OCI-LY7 (cell line): ENCODE data around the gene UQCC3. TPM values are rescaled to one million over a fixed set of nuclear protein-coding genes. Genes with fewer than 3 reads are reported as not detected.
"Not testable (repeated sequence)": the region's sequence is repeated elsewhere in the genome, so short reads cannot be mapped to it uniquely, and the experiment has no call there.

Experiments used
- BruUV-seq: library from RNA; stranded (reverse); fragments of 400-500 nt; replicated peaks from 2 replicates; lab custom pipeline; 2021; lab: Mats Ljungman, UMichigan
- CTCF ChIA-PET: fragments of 300-600 bp; sonication (Branson Sonifier 250); formaldehyde crosslinking; loops from one replicate; lab custom pipeline; 2022; ENCODE audit warnings: antibody characterized with exemption; ENCODE audit not compliant: unreplicated experiment; lab: Charles Lee
- POLR2A ChIA-PET: fragments of 300-600 bp; sonication (Branson Sonifier 250); formaldehyde crosslinking; loops from one replicate; lab custom pipeline; 2022; ENCODE audit warnings: antibody characterized with exemption; lab: Charles Lee
- DNase-seq: peaks from one replicate; pipeline ENCODE4 v3.0.0-alpha.2; 2015; ENCODE audit warnings: low spot score
- H2AFZ ChIP-seq: fragments of 200-600 bp; sonication (generic), shearing (Covaris generic); 2 replicates; pipeline ENCODE4 v1.6.1; 2014; ENCODE audit warnings: mild to moderate bottlenecking, antibody characterized with exemption, low read length, moderate library complexity
- H3K27ac ChIP-seq: fragments of 200-600 bp; sonication (generic); 2 replicates; pipeline ENCODE4 v1.5.1; 2014; ENCODE audit warnings: mixed run types, low read depth, mild to moderate bottlenecking, moderate library complexity, low read length, inconsistent platforms; ENCODE audit not compliant: poor library complexity, severe bottlenecking
- H3K36me3 ChIP-seq: fragments of 200-600 bp; sonication (generic); 2 replicates; pipeline ENCODE4 v1.6.1; 2014; ENCODE audit warnings: mild to moderate bottlenecking, antibody characterized with exemption, low read length, moderate library complexity, mixed read lengths; ENCODE audit not compliant: insufficient read depth
- H3K4me1 ChIP-seq: fragments of 200-600 bp; sonication (generic); 2 replicates; pipeline ENCODE4 v1.5.1; 2014; ENCODE audit warnings: mild to moderate bottlenecking, low read length; ENCODE audit not compliant: insufficient read depth, poor library complexity, severe bottlenecking
- H3K4me2 ChIP-seq: fragments of 200-600 bp; sonication (generic); 2 replicates; pipeline ENCODE4 v1.6.1; 2014; ENCODE audit warnings: mild to moderate bottlenecking, low read length
- H3K4me3 ChIP-seq: fragments of 200-600 bp; sonication (generic); 2 replicates; pipeline ENCODE4 v1.5.1; 2014; ENCODE audit warnings: mild to moderate bottlenecking, low read depth, low read length; ENCODE audit not compliant: poor library complexity, severe bottlenecking
- H3K79me2 ChIP-seq: fragments of 200-600 bp; sonication (generic); 2 replicates; pipeline ENCODE4 v1.6.1; 2016; ENCODE audit warnings: low read depth, mild to moderate bottlenecking, low read length, moderate library complexity, mixed read lengths; ENCODE audit not compliant: insufficient read depth
- H3K9me2 ChIP-seq: fragments of 200-600 bp; sonication (generic); 2 replicates; pipeline ENCODE4 v1.6.1; 2016; ENCODE audit warnings: mild to moderate bottlenecking, low read length, mixed read lengths; ENCODE audit not compliant: insufficient read depth
- H3K9me3 ChIP-seq: fragments of 200-600 bp; sonication (generic); 2 replicates; pipeline ENCODE4 v1.6.1; 2014; ENCODE audit warnings: mild to moderate bottlenecking, mixed run types, low read length, mixed read lengths
- H4K20me1 ChIP-seq: fragments of 200-600 bp; sonication (generic); 2 replicates; pipeline ENCODE4 v1.6.1; 2014; ENCODE audit warnings: mild to moderate bottlenecking, antibody characterized with exemption, low read length, moderate library complexity, mixed read lengths; ENCODE audit not compliant: insufficient read depth
- EZH2phosphoT487 ChIP-seq: fragments of 200-600 bp; sonication (generic); IDR thresholded peaks from 2 replicates; pipeline ENCODE4 v1.6.1; 2018; ENCODE audit warnings: low read depth, borderline replicate concordance, mild to moderate bottlenecking, mixed run types, antibody characterized with exemption, low read length, moderate library complexity, mixed read lengths
- intact Hi-C: fragments of 100-400 bp; cut with micrococcal nuclease; formaldehyde crosslinking; loops from one replicate; pipeline ENCODE4 v1.10.0; 2022; ENCODE audit not compliant: unreplicated experiment
- total RNA-seq, 2 experiments: library from RNA; depleted of rRNA in 1 of 2; stranded (reverse); fragments of >200 nt in 1 of 2; shearing (Covaris generic) in 1 of 2; gene quantifications; 2 replicates each; pipeline ENCODE4 v1.2.3, GENCODE V29; 2014 to 2022
- TF ChIP-seq, protein P1 (sequence below): fragments of 200-600 bp; sonication (generic); conservative IDR thresholded peaks from 2 replicates; pipeline ENCODE4 v1.5.1; 2014; ENCODE audit warnings: mild to moderate bottlenecking, antibody characterized with exemption, low read length, moderate library complexity, mixed read lengths

Gene UQCC3
- total RNA-seq, 2 experiments from 2014 or later = 15.5 to 40.0 TPM

DNA sequence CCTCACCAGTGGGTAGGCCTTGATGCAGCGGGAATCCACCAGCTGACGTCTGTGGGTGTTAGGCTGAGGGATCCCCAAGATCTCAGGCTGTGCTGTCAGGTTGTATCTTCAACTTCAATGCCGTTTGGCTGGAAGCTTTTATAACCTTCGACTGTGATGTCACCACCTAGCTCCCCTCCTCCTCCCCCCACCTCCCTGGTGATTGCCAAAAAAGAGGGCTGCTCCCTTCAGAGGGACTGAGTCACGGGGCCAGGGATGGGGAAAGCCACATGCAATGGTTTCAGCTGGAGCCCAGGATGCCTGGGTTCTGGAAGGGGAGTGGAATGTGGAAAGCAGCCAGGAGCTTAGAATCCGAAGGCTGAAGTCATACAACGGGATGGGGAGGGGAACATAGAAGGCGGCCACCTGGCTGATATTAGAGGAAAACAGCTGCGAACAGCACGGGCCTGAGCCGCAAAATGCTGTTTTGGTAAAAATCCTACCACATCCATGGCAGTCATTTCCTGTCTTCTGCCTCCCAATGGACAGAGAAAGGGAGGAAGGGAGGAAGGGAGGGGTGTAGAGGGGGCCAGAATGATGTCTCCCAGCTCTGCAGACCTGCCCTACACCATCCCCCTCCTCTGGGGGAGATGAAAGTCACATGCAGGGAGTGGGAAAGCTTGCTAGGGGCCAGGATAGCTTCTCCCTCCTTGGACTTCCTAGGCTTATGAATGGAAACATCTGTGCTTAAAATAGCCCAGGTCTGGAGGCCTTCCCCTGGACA is 18.1 kb downstream of the UQCC3 start, which contains the start of gene LRRN4CL:
TSS of gene LRRN4CL (minus strand) at position 110 of the 763 bp plus-strand sequence. CDS start 1,022 bp downstream, outside the sequence.
- Histone ChIP-seq H3K4me2 (no peak within 1 kb of the TSS), H3K36me3 (peaks cover 51% of the 10 kb centered on the region), H3K9me2 (no peaks in the 10 kb centered on the region), H3K4me3 (no peak within 1 kb of the TSS), H3K9me3 (no peaks in the 10 kb centered on the region), H2AFZ (no peak within 1 kb of the TSS), H3K4me1 (no peaks in the 10 kb centered on the region), H3K79me2 (no peaks in the 10 kb centered on the region), H3K27ac (no peak within 1 kb of the TSS), H4K20me1 (no peaks in the 10 kb centered on the region)
- POLR2A ChIA-PET = interaction anchor here (0.6 to 1.9 kb wide), 3 partner anchors 13 to 49 kb away, joined by 3 to 6 read pairs (median 4); partner anchors contain the start of gene HNRNPUL2
- BruUV-seq = no TSS peak
- CTCF ChIA-PET = interaction anchor here (1.2 to 1.5 kb wide), 2 partner anchors 9 to 15 kb away, joined by 3 to 4 read pairs; no protein-coding TSS in a partner anchor
- TF ChIP-seq EZH2phosphoT487 = no peak
- TF ChIP-seq, protein P1, sequence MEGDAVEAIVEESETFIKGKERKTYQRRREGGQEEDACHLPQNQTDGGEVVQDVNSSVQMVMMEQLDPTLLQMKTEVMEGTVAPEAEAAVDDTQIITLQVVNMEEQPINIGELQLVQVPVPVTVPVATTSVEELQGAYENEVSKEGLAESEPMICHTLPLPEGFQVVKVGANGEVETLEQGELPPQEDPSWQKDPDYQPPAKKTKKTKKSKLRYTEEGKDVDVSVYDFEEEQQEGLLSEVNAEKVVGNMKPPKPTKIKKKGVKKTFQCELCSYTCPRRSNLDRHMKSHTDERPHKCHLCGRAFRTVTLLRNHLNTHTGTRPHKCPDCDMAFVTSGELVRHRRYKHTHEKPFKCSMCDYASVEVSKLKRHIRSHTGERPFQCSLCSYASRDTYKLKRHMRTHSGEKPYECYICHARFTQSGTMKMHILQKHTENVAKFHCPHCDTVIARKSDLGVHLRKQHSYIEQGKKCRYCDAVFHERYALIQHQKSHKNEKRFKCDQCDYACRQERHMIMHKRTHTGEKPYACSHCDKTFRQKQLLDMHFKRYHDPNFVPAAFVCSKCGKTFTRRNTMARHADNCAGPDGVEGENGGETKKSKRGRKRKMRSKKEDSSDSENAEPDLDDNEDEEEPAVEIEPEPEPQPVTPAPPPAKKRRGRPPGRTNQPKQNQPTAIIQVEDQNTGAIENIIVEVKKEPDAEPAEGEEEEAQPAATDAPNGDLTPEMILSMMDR = no peak
- intact Hi-C loops = no loop called here
- no peak for DNase-seq

DNA sequence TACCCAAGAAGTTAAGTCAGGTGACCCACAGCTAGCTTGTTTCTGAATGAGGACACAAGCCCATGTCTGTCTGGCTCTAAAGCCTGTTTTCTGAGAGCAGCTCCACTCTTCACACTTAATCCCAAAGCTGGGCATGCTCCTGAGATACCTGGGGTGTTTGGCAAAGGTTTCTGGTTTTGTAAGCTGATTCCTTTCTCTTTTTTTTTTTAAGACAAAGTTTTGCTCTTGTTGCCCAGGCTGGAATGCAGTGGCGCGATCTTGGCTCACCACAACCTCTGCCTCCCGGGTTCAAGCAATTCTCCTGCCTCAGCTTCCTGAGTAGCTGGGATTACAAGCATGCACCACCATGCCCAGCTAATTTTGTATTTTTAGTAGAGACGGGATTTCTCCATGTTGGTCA is 22.2 kb downstream of the UQCC3 start:
- BruUV-seq, DNase-seq, H2AFZ ChIP-seq, H3K9me2 ChIP-seq, H3K4me1 ChIP-seq, CTCF ChIA-PET, H3K4me2 ChIP-seq, H3K27ac ChIP-seq, H3K9me3 ChIP-seq, intact Hi-C loops, H4K20me1 ChIP-seq, H3K79me2 ChIP-seq, H3K4me3 ChIP-seq: not testable (repeated sequence)
- POLR2A ChIA-PET = interaction anchor here (0.6 to 1.0 kb wide), 2 partner anchors 13 to 28 kb away, joined by 3 read pairs; partner anchors contain the start of genes C11orf98 and CSKMT
- peaks cover 65% of the 10 kb centered on the region for H3K36me3 ChIP-seq

DNA sequence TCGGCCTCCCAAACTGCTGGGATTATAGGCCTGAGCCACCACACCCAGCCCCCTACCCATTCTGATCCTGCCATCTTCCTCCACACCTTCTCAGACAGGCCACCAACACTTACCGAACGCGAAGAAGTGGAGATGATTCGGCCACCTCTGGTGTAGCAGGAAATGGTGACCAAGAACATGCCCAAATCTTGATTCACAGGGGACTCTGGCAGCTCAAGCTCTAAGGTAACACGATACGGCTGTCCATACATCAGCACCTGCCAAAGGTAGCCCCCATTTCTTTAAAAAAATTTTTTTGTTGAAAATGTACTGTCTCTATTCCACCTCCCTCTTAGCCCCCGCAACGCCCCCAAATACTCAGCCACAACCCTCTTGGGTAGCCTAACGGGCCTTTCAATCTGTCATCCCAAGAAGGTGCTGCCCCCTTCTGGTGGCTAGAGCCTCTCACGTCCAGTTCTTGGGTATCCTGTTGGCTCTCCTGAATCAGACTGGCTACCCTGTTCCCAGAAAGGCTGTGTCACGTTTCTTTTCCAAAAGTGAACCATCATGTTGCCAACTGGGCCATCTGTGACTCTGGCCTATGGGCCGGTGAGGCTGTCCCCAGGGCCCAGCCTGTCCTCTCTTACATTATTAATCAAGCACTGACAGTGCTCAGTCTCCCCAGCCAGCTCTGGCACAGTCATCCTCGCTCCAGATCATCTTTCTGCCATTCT is 23.1 kb downstream of the UQCC3 start:
- TF ChIP-seq, protein P1 = peak; percentile 95
- no peak for TF ChIP-seq EZH2phosphoT487
- no peaks in the 10 kb centered on the region for H3K9me3 ChIP-seq
- H3K27ac ChIP-seq = no peak overlapping the region
- POLR2A ChIA-PET = interaction anchor here (0.6 to 1.5 kb wide), 2 partner anchors 17 to 29 kb away, joined by 3 to 5 read pairs; partner anchors contain the start of genes C11orf98 and CSKMT
- H3K4me1 ChIP-seq = no peaks in the 10 kb centered on the region
- peak; percentile 76 for DNase-seq
- no peaks in the 10 kb centered on the region for H4K20me1 ChIP-seq
- H3K4me2 ChIP-seq = no peak overlapping the region
- peaks cover 66% of the 10 kb centered on the region for H3K36me3 ChIP-seq
- H3K79me2 ChIP-seq = no peaks in the 10 kb centered on the region
- CTCF ChIA-PET = no interaction called here
- no peaks in the 10 kb centered on the region for H3K9me2 ChIP-seq
- H3K4me3 ChIP-seq = no peak overlapping the region
- H2AFZ ChIP-seq = no peak overlapping the region
- intact Hi-C loops = no loop called here
- no TSS peak for BruUV-seq
